Activated CD8-positive, alpha-beta memory T cell treated with anti-CD3 and anti-CD28 coated beads for 48 hours (primary cell): ENCODE measurements around the gene ABCB8.
"Not testable (repeated sequence)": the region's sequence is repeated elsewhere in the genome, so short reads cannot be mapped to it uniquely, and the experiment has no call there.

Experiments used
- DNase-seq, 3 experiments: peaks; one replicate each; pipeline ENCODE4 v3.0.0-alpha.2; 2020; ENCODE audit warnings: low read depth in 2 of 3, low spot score in 2 of 3

The ABCB8 gene

GRCh38 chr7:151033864-151034249, 5.6 kb downstream of the ABCB8 start:
- DNase-seq = no peak

- DNase-seq = no peak
Observed at GRCh38 chr7:151034312-151035025, 6.2 kb downstream of the ABCB8 start.

- DNase-seq = no peak
Observed at GRCh38 chr7:151035026-151035717, 6.9 kb downstream of the ABCB8 start.

- no peak for DNase-seq
Observed at GRCh38 chr7:151035902-151036301, 7.7 kb downstream of the ABCB8 start.

- DNase-seq = peak; percentile 35 to 74 (median 68)
Observed at GRCh38 chr7:151038951-151039849, 10.9 kb downstream of the ABCB8 start.

- DNase-seq = no peak
Observed at GRCh38 chr7:151039850-151040548, 11.7 kb downstream of the ABCB8 start.

GRCh38 chr7:151040616-151041375, 12.5 kb downstream of the ABCB8 start:
- DNase-seq = no peak

GRCh38 chr7:151043449-151043848, 15.2 kb downstream of the ABCB8 start:
- DNase-seq = not testable (repeated sequence)

GRCh38 chr7:151043959-151044358, 15.7 kb downstream of the ABCB8 start:
- DNase-seq = no peak

- no peak for DNase-seq
Observed at GRCh38 chr7:151045262-151045661, 17.0 kb downstream of the ABCB8 start.

GRCh38 chr7:151045967-151046366, 17.7 kb downstream of the ABCB8 start:
- DNase-seq = no peak

GRCh38 chr7:151046603-151047573, 18.6 kb downstream of the ABCB8 start:
- DNase-seq = no peak

GRCh38 chr7:151047976-151048815, 19.9 kb downstream of the ABCB8 start, which contains the start of gene ASIC3:
Gene ASIC3 (plus strand): TSS chr7:151048531. CDS start chr7:151048886, 355 bp downstream.
- DNase-seq = no peak

- no peak for DNase-seq
Observed at GRCh38 chr7:151048911-151049463, 20.7 kb downstream of the ABCB8 start.

GRCh38 chr7:151051108-151051507, 22.9 kb downstream of the ABCB8 start:
- DNase-seq = no peak

GRCh38 chr7:151053096-151053495, 24.8 kb downstream of the ABCB8 start:
- DNase-seq = no peak

GRCh38 chr7:151053751-151054150, 25.5 kb downstream of the ABCB8 start:
- DNase-seq = no peak

GRCh38 chr7:151056283-151056665, 28.0 kb downstream of the ABCB8 start:
- no peak for DNase-seq
